SHP77 treated with DMSO at 0.1 percent for 48 hours (cell line): ENCODE data around the gene RBM48.
"Not testable (repeated sequence)": the region's sequence is repeated elsewhere in the genome, so short reads cannot be mapped to it uniquely, and the experiment has no call there.

ENCODE experiments used
- DNase-seq: peaks from one replicate; lab custom pipeline; 2025; lab: John Stamatoyannopoulos, UW

The RBM48 gene

GRCh38 chr7:92528188-92528957, at the start of gene RBM48, which contains the start of gene PEX1:
TSS of gene RBM48 (plus strand) at chr7:92528795. CDS start at chr7:92528814, 19 bp downstream.
TSS of gene PEX1 (minus strand) at chr7:92528520. CDS start at chr7:92528435, 85 bp downstream.
- peak; percentile 98 for DNase-seq

- not testable (repeated sequence) for DNase-seq
These were observed 49.4 kb upstream of the RBM48 start for GRCh38 chr7:92479146-92479545.

- not testable (repeated sequence) for DNase-seq
These were observed 45.0 kb upstream of the RBM48 start for GRCh38 chr7:92483624-92484023.

GRCh38 chr7:92484226-92484625, 44.4 kb upstream of the RBM48 start:
- not testable (repeated sequence) for DNase-seq

GRCh38 chr7:92485267-92485892, 43.2 kb upstream of the RBM48 start:
- no peak for DNase-seq

GRCh38 chr7:92485974-92486373, 42.6 kb upstream of the RBM48 start:
- DNase-seq, result no peak

- no peak for DNase-seq
These were observed 40.8 kb upstream of the RBM48 start for GRCh38 chr7:92487804-92488203.

- DNase-seq, result no peak
These were observed 39.0 kb upstream of the RBM48 start for GRCh38 chr7:92489634-92490033.

- DNase-seq, result no peak
These were observed 31.7 kb upstream of the RBM48 start for GRCh38 chr7:92496876-92497275.

GRCh38 chr7:92498557-92498956, 30.0 kb upstream of the RBM48 start:
- DNase-seq, result no peak

GRCh38 chr7:92503767-92504166, 24.8 kb upstream of the RBM48 start:
- no peak for DNase-seq

- no peak for DNase-seq
These were observed 24.0 kb upstream of the RBM48 start for GRCh38 chr7:92504563-92504962.

- DNase-seq, result no peak
These were observed 22.2 kb upstream of the RBM48 start for GRCh38 chr7:92506363-92506762.

- DNase-seq, result no peak
These were observed 19.6 kb upstream of the RBM48 start for GRCh38 chr7:92508946-92509345.

GRCh38 chr7:92513167-92513902, 15.3 kb upstream of the RBM48 start:
- DNase-seq, result no peak

- no peak for DNase-seq
These were observed 11.0 kb upstream of the RBM48 start for GRCh38 chr7:92517631-92518030.

- no peak for DNase-seq
These were observed 8.6 kb upstream of the RBM48 start for GRCh38 chr7:92520024-92520423.

GRCh38 chr7:92523110-92523509, 5.5 kb upstream of the RBM48 start:
- no peak for DNase-seq

- DNase-seq, result peak; percentile 40
These were observed 1.1 kb upstream of the RBM48 start for GRCh38 chr7:92527300-92528187.

- no peak for DNase-seq
These were observed 316 bp downstream of the RBM48 start for GRCh38 chr7:92528958-92529264.

GRCh38 chr7:92534572-92534971, 6.0 kb downstream of the RBM48 start:
- DNase-seq, result no peak

- not testable (repeated sequence) for DNase-seq
These were observed 14.9 kb downstream of the RBM48 start for GRCh38 chr7:92543542-92543941.
